GM12891 (cell line): ENCODE measurements around the gene AP3B1.

Experiments
- DNase-seq: peaks from one replicate; pipeline ENCODE4 v3.0.0; 2011; ENCODE audit warnings: low spot score; ENCODE audit not compliant: insufficient read length
- FAIRE-seq: peaks from 2 replicates; lab custom pipeline; 2011; peaks lifted over from hg19 to GRCh38; lab: Jason Lieb, UNC
- PAX5 ChIP-seq: IDR thresholded peaks from 2 replicates; pipeline ENCODE4 v1.6.1; 2011; ENCODE audit warnings: low read length, moderate library complexity, mild to moderate bottlenecking; ENCODE audit not compliant: insufficient read depth, severe bottlenecking
- POLR2A ChIP-seq: IDR thresholded peaks from 2 replicates; pipeline ENCODE4 v1.6.1; 2011; ENCODE audit warnings: low read depth, low read length, control low read depth
- POLR2AphosphoS5 ChIP-seq: IDR thresholded peaks from 2 replicates; pipeline ENCODE4 v1.6.1; 2011; ENCODE audit warnings: low read depth, low read length, control low read depth
- POU2F2 ChIP-seq: IDR thresholded peaks from 2 replicates; pipeline ENCODE4 v1.6.1; 2011; ENCODE audit warnings: low read depth, mild to moderate bottlenecking, control low read depth, low read length, moderate library complexity
- SPI1 ChIP-seq: IDR thresholded peaks from 2 replicates; pipeline ENCODE4 v1.6.1; 2011; ENCODE audit warnings: low read depth, low read length, control low read depth
- TAF1 ChIP-seq: IDR thresholded peaks from 2 replicates; pipeline ENCODE4 v1.6.1; 2011; ENCODE audit warnings: low read depth, low read length, control low read depth

Gene AP3B1

GRCh38 chr5:78127875-78128274 is 166.6 kb downstream of the AP3B1 start:
- no peak for TF ChIP-seq POLR2AphosphoS5
- no peak for TF ChIP-seq POLR2A
- TF ChIP-seq TAF1: no peak
- TF ChIP-seq SPI1: no peak
- no peak for TF ChIP-seq POU2F2
- no peak for TF ChIP-seq PAX5
- DNase-seq (no peak), FAIRE-seq (no peak)

GRCh38 chr5:78126536-78126935 is 168.0 kb downstream of the AP3B1 start:
- TF ChIP-seq POU2F2 (no peak), SPI1 (no peak), POLR2A (no peak), POLR2AphosphoS5 (no peak), PAX5 (no peak), TAF1 (no peak)
- FAIRE-seq: no peak
- DNase-seq: no peak

- TF ChIP-seq SPI1 (no peak), POU2F2 (no peak), POLR2A (no peak), POLR2AphosphoS5 (no peak), TAF1 (no peak), PAX5 (no peak)
- DNase-seq (no peak), FAIRE-seq (no peak)
Measured at GRCh38 chr5:78116167-78116566, 178.3 kb downstream of the AP3B1 start.

- TF ChIP-seq POLR2AphosphoS5 (no peak), SPI1 (peak; percentile 52; the same call in 1 of the 2 replicates), POLR2A (no peak)
- FAIRE-seq (peak; percentile 85), DNase-seq (no peak)
Measured at GRCh38 chr5:78113689-78114264, 180.7 kb downstream of the AP3B1 start.

- DNase-seq: no peak
- FAIRE-seq: no peak
- TF ChIP-seq POLR2A: no peak
- no peak for TF ChIP-seq SPI1
- TF ChIP-seq POLR2AphosphoS5: no peak
- no peak for TF ChIP-seq TAF1
- no peak for TF ChIP-seq PAX5
- TF ChIP-seq POU2F2: no peak
Measured at GRCh38 chr5:78112931-78113330, 181.6 kb downstream of the AP3B1 start.

- DNase-seq (no peak), FAIRE-seq (peak; percentile 82)
- TF ChIP-seq POLR2AphosphoS5 (no peak), SPI1 (peak; percentile 97)
Measured at GRCh38 chr5:78109891-78110324, 184.6 kb downstream of the AP3B1 start.

- DNase-seq (no peak), FAIRE-seq (no peak)
- no peak for TF ChIP-seq SPI1
- TF ChIP-seq POU2F2: no peak
- TF ChIP-seq TAF1: no peak
- TF ChIP-seq PAX5: no peak
- TF ChIP-seq POLR2AphosphoS5: no peak
- TF ChIP-seq POLR2A: no peak
Measured at GRCh38 chr5:78108564-78108963, 185.9 kb downstream of the AP3B1 start.

GRCh38 chr5:78103232-78103918 is 191.1 kb downstream of the AP3B1 start:
- FAIRE-seq (no peak), DNase-seq (no peak)
- no peak for TF ChIP-seq TAF1
- no peak for TF ChIP-seq POLR2A
- TF ChIP-seq SPI1: no peak
- TF ChIP-seq POU2F2: no peak
- TF ChIP-seq PAX5: no peak
- no peak for TF ChIP-seq POLR2AphosphoS5

- no peak for FAIRE-seq
- DNase-seq: no peak
- TF ChIP-seq SPI1 (no peak), TAF1 (no peak), PAX5 (no peak), POLR2A (no peak), POLR2AphosphoS5 (no peak)
Measured at GRCh38 chr5:78102500-78102899, 192.0 kb downstream of the AP3B1 start.

GRCh38 chr5:78095125-78095524 is 199.4 kb downstream of the AP3B1 start:
- FAIRE-seq (no peak), DNase-seq (no peak)
- TF ChIP-seq POLR2A: no peak
- TF ChIP-seq POU2F2: no peak
- TF ChIP-seq SPI1: no peak
- TF ChIP-seq TAF1: no peak
- no peak for TF ChIP-seq PAX5
- TF ChIP-seq POLR2AphosphoS5: no peak
